Panc1 (cell line): Measurements from ENCODE around the gene C19orf47. TPM values are rescaled to one million over a fixed set of nuclear protein-coding genes. Genes with fewer than 3 reads are reported as not detected.
"Not testable (repeated sequence)": the region's sequence is repeated elsewhere in the genome, so short reads cannot be mapped to it uniquely, and the experiment has no call there.

Experiments used
- ATAC-seq: fragments of 200-7000 bp; cut with Tn5 transposase; 2 replicates; pipeline ENCODE4 v1.9.1; 2020; ENCODE audit warnings: mild to moderate bottlenecking, moderate library complexity
- BruUV-seq: library from RNA; stranded (reverse); fragments of 400-500 nt; replicated peaks from 2 replicates; lab custom pipeline; 2021; lab: Mats Ljungman, UMichigan
- CTCF ChIA-PET: fragments of 300-600 bp; sonication (Branson Sonifier 250); formaldehyde crosslinking; loops from one replicate; lab custom pipeline; 2022; ENCODE audit warnings: antibody characterized with exemption; lab: Charles Lee
- POLR2A ChIA-PET: fragments of 300-600 bp; sonication (Branson Sonifier 250); formaldehyde crosslinking; loops from one replicate; lab custom pipeline; 2022; ENCODE audit warnings: antibody characterized with exemption; lab: Charles Lee
- DNase-seq: peaks from one replicate; pipeline ENCODE4 v3.0.0-alpha.2; 2010; ENCODE audit warnings: low read depth, low spot score
- H3K27ac ChIP-seq: 2 replicates; pipeline ENCODE4 v1.5.1; 2011; ENCODE audit warnings: mild to moderate bottlenecking, low read length, inconsistent platforms
- H3K27me3 ChIP-seq: fragments of 200-500 bp; sonication (Bioruptor generic); 2 replicates; pipeline ENCODE4 v1.6.0; 2014; ENCODE audit warnings: low read length, inconsistent platforms; ENCODE audit not compliant: control insufficient read depth, insufficient read depth
- H3K36me3 ChIP-seq: fragments of 200-500 bp; sonication (Bioruptor generic); 2 replicates; pipeline ENCODE4 v1.5.1; 2014; ENCODE audit warnings: inconsistent platforms, mild to moderate bottlenecking, low read length, moderate library complexity; ENCODE audit not compliant: control insufficient read depth, insufficient read depth
- H3K4me1 ChIP-seq: 2 replicates; pipeline ENCODE4 v1.5.1; 2011; ENCODE audit warnings: inconsistent platforms, mild to moderate bottlenecking, low read length, moderate library complexity; ENCODE audit not compliant: control insufficient read depth, insufficient read depth
- H3K4me3 ChIP-seq, 2 experiments: 2 replicates each; pipeline ENCODE4 v1.5.1; 2011 to 2012; ENCODE audit warnings: low read depth in 2 of 2, low read length in 2 of 2, mild to moderate bottlenecking in 2 of 2, inconsistent platforms in 1 of 2, moderate library complexity in 1 of 2
- H3K9me3 ChIP-seq: fragments of 200-500 bp; sonication (Bioruptor generic); 2 replicates; pipeline ENCODE4 v1.5.1; 2014; ENCODE audit warnings: low read depth, mild to moderate bottlenecking, inconsistent platforms, low read length, moderate library complexity; ENCODE audit not compliant: control insufficient read depth, insufficient read depth
- POLR2AphosphoS5 ChIP-seq: IDR thresholded peaks from 2 replicates; pipeline ENCODE4 v1.6.1; 2012; ENCODE audit warnings: mild to moderate bottlenecking, low read depth, low read length, moderate library complexity
- SIN3A ChIP-seq: IDR thresholded peaks from 2 replicates; pipeline ENCODE4 v1.6.1; 2012; ENCODE audit warnings: low read depth, mild to moderate bottlenecking, low read length, moderate library complexity, borderline replicate concordance; ENCODE audit not compliant: insufficient read depth
- TCF7L2 ChIP-seq: IDR thresholded peaks from 2 replicates; pipeline ENCODE4 v1.6.1; 2011; ENCODE audit warnings: mild to moderate bottlenecking, low read depth, low read length, inconsistent platforms
- in situ Hi-C: cut with HindIII; loops from 2 replicates; pipeline ENCODE4 v1.10.0; 2016; ENCODE audit warnings: low sequenced_read_pairs, low pct_unique_long_range_greater_than_20kb
- intact Hi-C: fragments of 100-400 bp; cut with micrococcal nuclease; formaldehyde crosslinking; loops from one replicate; pipeline ENCODE4 v1.10.0; 2022; ENCODE audit not compliant: unreplicated experiment
- total RNA-seq: library from RNA; stranded (reverse); gene quantifications from one replicate; pipeline ENCODE4 v1.2.1, GENCODE V29; 2021; ENCODE audit not compliant: unreplicated experiment
- TF ChIP-seq, protein P1 (sequence below): fragments of 450-650 bp; IDR thresholded peaks from 2 replicates; pipeline ENCODE4 v1.5.1; 2017; ENCODE audit warnings: mild to moderate bottlenecking
- TF ChIP-seq, protein P2 (sequence below), 2 experiments: IDR thresholded peaks; 2 replicates each; pipeline ENCODE4 v1.6.1; 2011 to 2012; ENCODE audit warnings: low read depth in 2 of 2, control low read depth in 1 of 2, low read length in 1 of 2, mild to moderate bottlenecking in 1 of 2, moderate library complexity in 1 of 2; ENCODE audit not compliant: insufficient read depth in 1 of 2

The C19orf47 gene
- total RNA-seq, 1 experiment from 2014 or later, result 29.0 TPM

DNA sequence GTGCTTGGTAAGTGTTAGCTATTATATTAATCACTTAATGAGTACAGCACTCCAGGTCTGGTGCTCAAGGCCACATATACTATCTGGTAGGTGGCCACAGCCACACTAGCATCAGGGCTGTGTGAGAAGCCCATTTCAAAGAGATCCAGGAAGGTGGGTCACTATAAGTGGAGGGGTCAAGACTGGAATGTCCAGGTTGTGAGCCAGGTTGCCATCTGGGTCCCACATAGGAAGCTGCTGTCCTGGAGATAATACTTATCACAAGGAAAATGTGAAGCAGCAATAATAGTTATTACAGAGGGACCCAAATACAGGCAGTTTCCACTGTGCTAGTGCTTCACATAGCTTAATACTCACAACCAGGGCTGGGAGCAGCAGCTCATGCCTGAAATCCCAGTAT is 13.1 kb downstream of the C19orf47 start:
- intact Hi-C loops (no loop called here), in situ Hi-C loops (loop anchor here (25.0 kb wide), 1 partner anchor 1673 kb away; no protein-coding TSS in a partner anchor)
- ChIA-PET POLR2A (interaction anchor here (0.6 to 1.1 kb wide), 12 partner anchors 13 to 688 kb away, joined by 3 to 15 read pairs (median 4); no protein-coding TSS in a partner anchor), CTCF (interaction anchor here (0.6 to 26.0 kb wide), 9 partner anchors 14 to 365 kb away, joined by 3 to 498 read pairs (median 8); partner anchors contain the start of gene TTC9B)
- TF ChIP-seq SIN3A (no peak), POLR2AphosphoS5 (no peak), TCF7L2 (no peak)
- TF ChIP-seq, protein P1, sequence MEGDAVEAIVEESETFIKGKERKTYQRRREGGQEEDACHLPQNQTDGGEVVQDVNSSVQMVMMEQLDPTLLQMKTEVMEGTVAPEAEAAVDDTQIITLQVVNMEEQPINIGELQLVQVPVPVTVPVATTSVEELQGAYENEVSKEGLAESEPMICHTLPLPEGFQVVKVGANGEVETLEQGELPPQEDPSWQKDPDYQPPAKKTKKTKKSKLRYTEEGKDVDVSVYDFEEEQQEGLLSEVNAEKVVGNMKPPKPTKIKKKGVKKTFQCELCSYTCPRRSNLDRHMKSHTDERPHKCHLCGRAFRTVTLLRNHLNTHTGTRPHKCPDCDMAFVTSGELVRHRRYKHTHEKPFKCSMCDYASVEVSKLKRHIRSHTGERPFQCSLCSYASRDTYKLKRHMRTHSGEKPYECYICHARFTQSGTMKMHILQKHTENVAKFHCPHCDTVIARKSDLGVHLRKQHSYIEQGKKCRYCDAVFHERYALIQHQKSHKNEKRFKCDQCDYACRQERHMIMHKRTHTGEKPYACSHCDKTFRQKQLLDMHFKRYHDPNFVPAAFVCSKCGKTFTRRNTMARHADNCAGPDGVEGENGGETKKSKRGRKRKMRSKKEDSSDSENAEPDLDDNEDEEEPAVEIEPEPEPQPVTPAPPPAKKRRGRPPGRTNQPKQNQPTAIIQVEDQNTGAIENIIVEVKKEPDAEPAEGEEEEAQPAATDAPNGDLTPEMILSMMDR, result no peak
- TF ChIP-seq, protein P2, sequence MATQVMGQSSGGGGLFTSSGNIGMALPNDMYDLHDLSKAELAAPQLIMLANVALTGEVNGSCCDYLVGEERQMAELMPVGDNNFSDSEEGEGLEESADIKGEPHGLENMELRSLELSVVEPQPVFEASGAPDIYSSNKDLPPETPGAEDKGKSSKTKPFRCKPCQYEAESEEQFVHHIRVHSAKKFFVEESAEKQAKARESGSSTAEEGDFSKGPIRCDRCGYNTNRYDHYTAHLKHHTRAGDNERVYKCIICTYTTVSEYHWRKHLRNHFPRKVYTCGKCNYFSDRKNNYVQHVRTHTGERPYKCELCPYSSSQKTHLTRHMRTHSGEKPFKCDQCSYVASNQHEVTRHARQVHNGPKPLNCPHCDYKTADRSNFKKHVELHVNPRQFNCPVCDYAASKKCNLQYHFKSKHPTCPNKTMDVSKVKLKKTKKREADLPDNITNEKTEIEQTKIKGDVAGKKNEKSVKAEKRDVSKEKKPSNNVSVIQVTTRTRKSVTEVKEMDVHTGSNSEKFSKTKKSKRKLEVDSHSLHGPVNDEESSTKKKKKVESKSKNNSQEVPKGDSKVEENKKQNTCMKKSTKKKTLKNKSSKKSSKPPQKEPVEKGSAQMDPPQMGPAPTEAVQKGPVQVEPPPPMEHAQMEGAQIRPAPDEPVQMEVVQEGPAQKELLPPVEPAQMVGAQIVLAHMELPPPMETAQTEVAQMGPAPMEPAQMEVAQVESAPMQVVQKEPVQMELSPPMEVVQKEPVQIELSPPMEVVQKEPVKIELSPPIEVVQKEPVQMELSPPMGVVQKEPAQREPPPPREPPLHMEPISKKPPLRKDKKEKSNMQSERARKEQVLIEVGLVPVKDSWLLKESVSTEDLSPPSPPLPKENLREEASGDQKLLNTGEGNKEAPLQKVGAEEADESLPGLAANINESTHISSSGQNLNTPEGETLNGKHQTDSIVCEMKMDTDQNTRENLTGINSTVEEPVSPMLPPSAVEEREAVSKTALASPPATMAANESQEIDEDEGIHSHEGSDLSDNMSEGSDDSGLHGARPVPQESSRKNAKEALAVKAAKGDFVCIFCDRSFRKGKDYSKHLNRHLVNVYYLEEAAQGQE (IDR thresholded peaks at IDR 0.05; ENCODE audit: insufficient read depth in 1 of 2, low read depth in 2 of 2, low read length in 1 of 2), result no peak
- ATAC-seq (peak; percentile 39), DNase-seq (no peak)
- H3K4me1 ChIP-seq, result no peaks in the 10 kb centered on the region
- no peaks in the 10 kb centered on the region for H3K36me3 ChIP-seq
- no TSS peak for BruUV-seq
- no peak overlapping the region for H3K27ac ChIP-seq
- no peak overlapping the region for H3K4me3 ChIP-seq
- peaks cover 2% of the 10 kb centered on the region; the same call in 1 of the 2 replicates for H3K27me3 ChIP-seq
- no peaks in the 10 kb centered on the region for H3K9me3 ChIP-seq

GRCh38 chr19:40333083-40333482 is 15.1 kb downstream of the C19orf47 start:
- H3K36me3 ChIP-seq, H3K27ac ChIP-seq, BruUV-seq, H3K9me3 ChIP-seq, H3K4me1 ChIP-seq, intact Hi-C loops, DNase-seq, H3K4me3 ChIP-seq, H3K27me3 ChIP-seq, ATAC-seq: not testable (repeated sequence)
- ChIA-PET CTCF (interaction anchor here (0.6 to 26.0 kb wide), 6 partner anchors 16 to 193 kb away, joined by 3 to 498 read pairs (median 4); partner anchors contain the start of gene TTC9B), POLR2A (interaction anchor here (0.5 kb wide), 1 partner anchor 550 kb away, joined by 3 read pairs; no protein-coding TSS in a partner anchor)
- in situ Hi-C loops, result loop anchor here (25.0 kb wide), 1 partner anchor 1671 kb away; no protein-coding TSS in a partner anchor

DNA sequence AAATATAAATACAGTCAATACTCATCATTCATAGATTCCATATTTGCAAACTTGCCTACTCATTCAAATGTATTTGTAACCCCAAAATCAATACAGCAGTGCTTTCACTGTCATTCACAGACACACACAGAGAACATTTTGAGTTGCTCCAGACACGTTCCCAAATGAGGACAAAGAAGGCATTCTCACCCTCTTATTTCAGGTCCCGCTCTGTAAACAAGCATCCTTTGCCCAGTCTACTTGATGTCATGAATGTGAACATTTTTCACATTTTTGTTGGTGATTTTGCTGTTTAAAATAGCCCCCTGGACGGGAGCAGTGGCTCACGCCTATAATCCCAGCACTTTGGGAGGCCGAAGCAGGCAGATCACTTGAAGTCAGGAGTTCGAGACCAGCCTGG is 15.5 kb downstream of the C19orf47 start:
- Histone ChIP-seq H3K27ac (no peak overlapping the region), H3K4me3 (no peak overlapping the region), H3K9me3 (no peaks in the 10 kb centered on the region), H3K27me3 (no peaks in the 10 kb centered on the region), H3K4me1 (no peaks in the 10 kb centered on the region), H3K36me3 (no peaks in the 10 kb centered on the region)
- ATAC-seq, result no peak
- no peak for DNase-seq
- TF ChIP-seq, protein P2 (IDR thresholded peaks at IDR 0.05; ENCODE audit: insufficient read depth in 1 of 2, low read depth in 2 of 2, low read length in 1 of 2), result no peak
- TF ChIP-seq TCF7L2, result no peak
- in situ Hi-C loops, result loop anchor here (25.0 kb wide), 1 partner anchor 1670 kb away; no protein-coding TSS in a partner anchor
- CTCF ChIA-PET, result interaction anchor here (0.6 to 26.0 kb wide), 3 partner anchors 26 to 1738 kb away, joined by 3 to 498 read pairs (median 3); no protein-coding TSS in a partner anchor
- POLR2A ChIA-PET, result interaction anchor here (0.7 kb wide), 2 partner anchors 15 to 511 kb away, joined by 5 to 6 read pairs; no protein-coding TSS in a partner anchor
- no TSS peak for BruUV-seq
- intact Hi-C loops, result no loop called here
